Measurements from ENCODE around the gene CNTNAP5.
"Not testable (repeated sequence)": the region's sequence is repeated elsewhere in the genome, so short reads cannot be mapped to it uniquely, and the experiment has no call there.

Gene CNTNAP5

DNA sequence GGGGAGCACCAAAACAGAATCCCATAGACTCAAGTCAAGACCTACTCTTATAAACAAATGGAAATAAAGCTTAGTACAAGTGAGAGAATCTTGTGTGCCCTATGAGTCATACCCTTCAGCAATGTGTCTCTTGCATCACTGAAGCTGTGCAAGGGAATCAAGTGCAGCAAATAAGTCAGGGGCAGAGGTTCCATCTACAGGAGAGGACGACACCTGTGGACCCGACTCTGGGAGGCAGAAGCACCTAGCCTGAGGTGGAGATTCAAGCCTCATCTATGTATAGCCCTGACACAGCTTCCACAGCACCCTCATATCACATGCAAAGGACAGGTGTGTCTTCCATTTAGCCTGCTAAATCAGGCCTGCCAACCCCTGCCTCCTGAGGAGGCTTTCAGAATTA is 298.2 kb downstream of the CNTNAP5 start:
- DNase-seq (ENCODE audit: low read depth in 2 of 2) = no peak

DNA sequence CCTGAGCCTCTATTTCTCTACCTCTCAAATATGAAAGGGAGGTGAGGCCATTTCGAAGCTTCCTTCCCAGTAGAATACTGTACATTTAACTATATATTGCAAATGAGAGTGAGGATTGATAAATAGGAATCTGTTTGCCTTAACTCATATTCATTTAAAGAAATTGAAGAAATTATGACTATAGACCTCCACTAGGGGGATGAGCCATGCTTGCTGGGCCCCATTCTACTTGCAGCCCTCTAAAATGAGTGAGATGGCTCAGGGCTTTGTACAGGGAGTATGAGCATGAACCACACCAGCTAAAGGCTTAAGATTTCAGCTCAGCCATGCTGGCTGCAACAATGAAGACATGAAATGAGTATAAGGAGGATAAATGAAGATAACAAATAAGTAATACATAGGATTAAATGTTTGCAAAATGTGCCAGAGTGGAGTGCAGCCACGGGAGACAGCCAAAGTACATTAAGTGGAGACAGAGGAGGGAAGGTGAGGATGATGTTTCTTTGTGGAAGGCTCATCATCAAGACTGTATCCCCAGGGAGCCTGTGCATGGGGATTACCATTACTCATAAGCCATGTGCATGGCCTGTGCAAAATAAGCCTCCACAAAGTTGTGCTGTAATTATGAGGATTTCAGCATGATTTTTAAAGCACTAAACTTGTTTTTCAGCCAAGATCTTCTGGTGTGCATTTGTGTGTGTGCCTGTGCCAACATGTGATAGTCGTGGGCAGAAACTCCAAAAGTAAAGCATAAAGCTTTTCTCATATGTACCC is 300.8 kb downstream of the CNTNAP5 start:
- DNase-seq (ENCODE audit: low read depth in 2 of 2) = no peak

DNA sequence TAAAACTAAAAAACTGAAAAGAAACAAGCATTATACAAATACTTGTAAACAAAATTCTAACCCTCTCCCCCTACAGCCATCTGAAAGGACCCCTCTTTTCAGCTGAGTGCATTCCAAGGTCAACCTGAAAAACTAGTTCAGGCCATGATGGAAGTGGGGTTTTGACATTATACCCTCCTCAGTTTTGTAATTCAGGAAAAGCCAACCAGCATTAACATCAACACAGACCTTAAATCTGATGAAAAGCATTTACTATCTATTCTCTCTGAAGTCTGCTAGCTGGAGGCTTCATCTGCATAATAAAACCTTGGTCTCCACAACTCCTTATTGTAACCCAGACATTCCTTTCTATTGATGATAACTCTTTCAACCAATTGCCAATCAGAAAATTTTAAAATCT is 302.2 kb downstream of the CNTNAP5 start:
- DNase-seq (ENCODE audit: low read depth in 2 of 2) = no peak

DNA sequence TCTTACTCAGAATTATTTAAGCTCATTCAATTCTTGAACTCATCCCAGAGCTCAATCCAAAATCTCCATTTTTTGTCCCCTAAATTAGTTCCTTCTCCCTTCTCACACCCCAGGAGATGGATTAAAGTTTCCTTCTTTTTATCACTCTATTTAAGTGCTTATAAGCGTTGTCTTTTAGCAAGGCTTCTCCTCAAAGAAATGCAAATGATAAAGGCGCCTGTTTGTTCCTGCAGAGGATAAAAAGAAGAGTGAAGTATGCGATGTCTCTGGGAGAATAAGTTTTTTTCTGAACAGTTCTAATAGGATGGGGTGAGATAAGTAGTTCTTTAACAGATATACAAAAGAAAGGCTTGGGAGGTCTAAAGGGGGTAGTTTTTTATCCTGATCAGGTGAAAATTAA is 303.3 kb downstream of the CNTNAP5 start:
- no peak for DNase-seq (ENCODE audit: low read depth in 2 of 2)

DNA sequence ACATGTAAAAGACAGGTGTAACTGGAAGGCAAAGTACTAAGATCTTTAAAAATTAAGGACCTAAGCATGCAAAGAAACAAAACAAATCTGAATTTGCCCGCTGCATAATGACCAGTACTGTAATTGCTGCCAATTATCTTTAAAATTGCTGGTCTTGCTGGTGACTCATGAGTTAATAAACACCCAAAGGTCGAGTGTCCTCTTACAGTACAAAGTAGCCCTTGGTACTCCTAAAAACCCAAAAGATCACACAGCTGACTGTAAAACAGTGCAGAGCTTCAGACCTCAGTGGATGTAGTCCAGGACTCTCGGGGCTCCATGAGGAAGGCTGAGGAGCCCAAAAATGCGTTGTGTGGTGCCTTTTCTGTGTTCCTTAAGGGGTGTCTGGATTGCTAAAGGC is 308.7 kb downstream of the CNTNAP5 start:
- DNase-seq (ENCODE audit: low read depth in 2 of 2) = no peak

DNA sequence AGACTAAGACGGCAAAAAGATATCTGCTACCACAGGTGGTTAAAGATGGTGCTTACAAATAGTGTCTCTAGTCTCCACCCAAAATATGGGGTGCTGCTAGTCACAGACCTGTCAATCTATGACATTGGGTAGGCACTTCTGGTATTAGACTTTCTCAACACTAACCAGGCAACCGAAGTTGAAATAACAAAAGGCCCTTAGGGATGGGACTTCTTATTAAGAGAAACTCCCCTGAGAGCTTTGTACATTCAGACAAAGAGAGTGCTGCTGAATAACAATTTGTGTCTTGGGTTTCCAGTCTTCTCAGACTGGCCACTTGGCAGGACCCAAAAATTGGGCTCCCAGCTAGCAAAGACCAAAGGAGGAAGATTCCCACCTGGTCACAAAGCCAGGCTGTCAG is 310.0 kb downstream of the CNTNAP5 start:
- DNase-seq (ENCODE audit: low read depth in 2 of 2) = no peak

DNA sequence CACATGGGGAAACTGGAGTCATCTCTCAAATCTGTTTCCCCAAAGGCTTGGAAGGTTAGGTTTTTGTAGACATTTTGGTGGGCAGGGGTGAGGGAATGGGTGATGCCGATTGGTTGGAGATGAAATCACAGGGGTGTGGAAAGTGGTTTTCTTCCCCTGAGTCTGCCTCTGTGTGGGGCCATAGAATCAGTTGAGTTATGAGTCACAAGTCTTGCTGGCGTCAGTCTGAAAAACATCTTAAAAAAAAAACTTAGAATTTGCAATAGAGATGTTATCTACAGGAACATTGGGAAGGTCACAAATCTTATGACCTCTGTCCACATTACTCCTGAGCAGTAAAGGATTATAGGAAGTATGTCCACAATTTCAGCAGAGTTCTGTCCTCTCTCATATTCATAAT is 314.6 kb downstream of the CNTNAP5 start:
- no peak for DNase-seq (ENCODE audit: low read depth in 2 of 2)

DNA sequence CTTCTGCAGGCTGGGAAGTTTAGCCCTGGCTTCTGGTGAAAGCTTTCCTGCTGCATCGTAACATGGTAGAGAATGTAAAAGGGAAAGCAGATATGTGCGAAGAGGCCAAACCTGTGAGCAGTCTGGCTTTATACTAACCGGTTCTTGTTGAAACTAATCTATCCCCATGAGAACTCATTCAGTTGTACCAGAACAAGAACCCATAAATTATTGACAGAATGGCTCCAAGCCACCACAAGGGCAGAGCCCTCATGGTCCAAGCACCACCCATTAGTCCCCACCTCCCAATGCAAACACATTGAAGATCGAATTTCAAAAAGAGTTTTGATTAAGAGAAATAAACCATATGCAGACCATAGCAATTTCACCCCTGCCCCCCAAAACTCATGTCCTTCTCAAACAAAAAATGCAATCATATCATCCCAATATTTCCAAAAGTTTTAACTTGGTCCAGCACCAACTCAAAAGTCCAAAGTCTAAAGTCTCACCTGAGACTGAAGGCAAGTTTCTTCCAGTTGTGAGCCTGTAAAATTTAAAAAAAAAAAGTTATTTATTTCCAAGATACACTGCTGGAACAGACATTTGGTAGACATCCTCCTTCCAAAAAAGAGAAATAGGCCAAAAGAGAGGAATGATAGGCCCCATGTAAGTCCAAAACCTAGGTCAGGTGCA is 318.9 kb downstream of the CNTNAP5 start:
- DNase-seq (ENCODE audit: low read depth in 2 of 2) = no peak

DNA sequence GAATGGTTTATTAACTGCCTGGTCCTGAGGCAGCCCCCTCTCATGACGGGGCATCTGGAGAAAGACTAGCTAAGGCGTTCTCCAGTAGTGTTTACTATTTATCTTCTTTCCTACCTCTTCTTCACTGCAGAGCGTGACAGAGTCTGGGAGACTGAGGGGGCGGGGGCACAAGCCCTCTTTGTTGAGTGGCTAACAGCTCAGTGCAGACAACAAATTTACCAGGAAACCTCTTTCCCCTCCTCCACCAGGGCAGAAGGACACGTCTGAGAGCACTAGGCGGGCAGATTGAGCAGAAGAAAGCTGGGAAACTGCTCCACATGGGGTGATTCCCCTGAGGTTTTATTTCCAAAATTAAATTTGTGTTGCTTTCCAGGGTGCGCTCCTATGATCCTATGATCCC is 322.1 kb downstream of the CNTNAP5 start:
- DNase-seq (ENCODE audit: low read depth in 2 of 2) = no peak

DNA sequence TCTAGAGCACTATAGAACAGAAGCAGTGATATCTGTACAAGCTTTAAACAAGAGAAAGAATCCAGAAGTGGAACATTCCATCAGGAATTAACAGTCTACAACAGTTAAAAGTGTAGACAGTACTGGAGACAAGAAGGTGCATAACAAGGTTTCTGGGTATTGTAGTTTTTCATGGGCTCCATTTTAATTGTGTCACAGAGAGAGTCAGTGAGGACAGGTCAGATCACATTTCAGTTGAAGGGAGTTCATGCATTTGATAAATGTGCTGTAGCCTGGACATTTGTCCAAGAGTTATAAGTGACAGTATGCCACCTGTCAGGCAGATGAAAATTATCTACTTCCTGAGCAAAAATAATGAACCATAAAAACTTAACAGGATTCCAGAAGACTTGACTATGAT is 328.6 kb downstream of the CNTNAP5 start:
- no peak for DNase-seq (ENCODE audit: low read depth in 2 of 2)

DNA sequence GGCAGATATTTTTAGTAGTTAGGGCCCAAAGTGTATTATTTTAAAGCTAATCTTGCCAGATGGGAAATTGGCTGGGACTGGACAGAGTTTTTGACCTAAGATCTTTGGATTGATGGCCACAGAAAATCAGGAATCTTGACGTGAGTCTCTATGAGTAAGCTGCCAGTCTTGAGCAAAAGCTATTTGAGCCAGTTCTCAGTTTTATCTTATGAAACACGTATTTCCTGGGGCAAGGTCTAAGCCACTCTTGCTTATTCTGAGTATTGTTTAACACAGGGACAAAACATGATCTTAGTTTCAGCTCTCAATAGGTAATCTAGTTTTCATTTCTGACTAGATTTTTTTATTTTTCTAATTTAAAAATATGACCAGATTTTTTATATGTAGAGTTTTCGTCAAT is 329.4 kb downstream of the CNTNAP5 start:
- no peak for DNase-seq (ENCODE audit: low read depth in 2 of 2)

DNA sequence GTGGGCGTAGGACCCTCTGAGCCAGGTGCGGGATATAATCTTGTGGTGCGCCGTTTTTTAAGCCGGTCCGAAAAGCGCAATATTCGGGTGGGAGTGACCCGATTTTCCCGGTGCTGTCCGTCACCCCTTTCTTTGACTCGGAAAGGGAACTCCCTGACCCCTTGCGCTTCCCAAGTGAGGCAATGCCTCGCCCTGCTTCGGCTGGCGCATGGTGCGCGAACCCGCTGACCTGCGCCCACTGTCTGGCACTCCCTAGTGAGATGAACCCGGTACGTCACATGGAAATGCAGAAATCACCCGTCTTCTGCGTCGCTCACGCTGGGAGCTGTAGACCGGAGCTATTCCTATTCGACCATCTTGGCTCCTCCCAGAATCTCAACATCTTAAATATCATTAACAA is 336.9 kb downstream of the CNTNAP5 start:
- not testable (repeated sequence) for DNase-seq (ENCODE audit: low read depth in 2 of 2)

DNA sequence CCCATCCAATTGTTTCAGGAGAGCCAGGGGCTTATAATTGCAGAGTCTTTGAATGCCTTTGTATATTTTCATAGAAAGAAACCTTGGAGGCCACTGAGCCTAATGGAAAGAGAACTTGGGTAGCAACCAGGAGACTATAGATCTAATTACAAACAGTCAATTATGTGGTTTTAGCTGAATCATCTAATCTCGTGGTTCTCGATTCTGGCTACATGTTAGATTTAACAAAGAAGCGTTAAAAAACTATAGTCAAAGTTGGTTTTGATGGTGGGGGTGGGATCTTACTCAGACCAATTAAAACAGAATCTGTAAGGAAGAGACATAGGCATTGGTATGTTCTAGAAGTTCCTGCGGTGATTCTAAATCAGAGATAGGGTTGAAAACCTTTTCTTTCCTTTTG is 344.1 kb downstream of the CNTNAP5 start:
- no peak for DNase-seq (ENCODE audit: low read depth in 2 of 2)

DNA sequence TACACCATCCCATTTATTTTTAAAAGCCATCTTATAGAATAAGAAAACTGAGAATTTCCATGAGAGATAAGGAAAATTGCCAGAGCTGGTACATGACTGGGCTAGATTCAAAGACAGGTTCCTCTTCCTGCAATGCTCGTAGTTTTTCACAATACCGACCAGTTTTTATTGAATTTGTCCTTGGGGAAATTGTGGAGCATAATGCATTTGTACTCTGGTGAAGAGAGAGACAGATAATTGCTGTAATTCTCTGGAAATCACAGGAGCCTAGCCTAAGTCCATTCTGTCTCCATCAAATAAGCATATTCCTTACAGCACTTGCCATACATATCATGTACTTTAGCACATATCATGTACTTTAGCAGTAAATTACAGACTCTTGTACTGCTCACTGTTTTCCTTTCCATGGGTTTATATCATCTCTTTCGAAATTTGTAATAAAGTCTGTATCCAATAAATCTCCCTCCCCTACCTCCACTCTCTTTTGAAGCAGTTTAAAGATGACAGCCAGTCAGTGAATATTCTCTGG is 355.2 kb downstream of the CNTNAP5 start:
- no peak for DNase-seq (ENCODE audit: low read depth in 2 of 2)

DNA sequence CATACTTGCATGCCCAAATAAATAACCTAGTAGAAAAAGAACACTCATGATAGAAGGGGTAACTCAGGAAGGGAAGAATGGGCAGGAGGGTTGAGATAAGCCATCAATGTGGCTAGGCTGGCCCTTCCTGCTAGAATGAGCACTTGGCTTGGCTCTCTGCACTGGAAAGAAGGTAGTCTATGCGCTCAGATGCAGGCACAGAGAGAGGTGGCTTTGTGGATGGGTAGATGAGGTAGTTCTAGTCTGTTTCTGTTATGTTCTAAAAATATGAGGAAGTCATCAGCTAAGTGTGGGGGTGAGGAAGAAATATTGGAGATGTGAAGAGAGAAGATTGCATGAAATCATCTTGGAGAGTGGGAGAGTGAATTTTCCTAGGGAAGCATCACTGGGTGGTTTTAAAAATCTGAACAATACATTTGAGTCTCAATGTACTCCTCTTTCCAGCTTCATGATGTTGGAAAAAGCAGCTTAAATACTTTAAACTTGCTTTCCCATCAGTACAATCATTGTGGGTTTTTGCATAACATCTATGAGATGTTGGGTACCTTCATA is 357.1 kb downstream of the CNTNAP5 start:
- DNase-seq (ENCODE audit: low read depth in 2 of 2) = no peak

DNA sequence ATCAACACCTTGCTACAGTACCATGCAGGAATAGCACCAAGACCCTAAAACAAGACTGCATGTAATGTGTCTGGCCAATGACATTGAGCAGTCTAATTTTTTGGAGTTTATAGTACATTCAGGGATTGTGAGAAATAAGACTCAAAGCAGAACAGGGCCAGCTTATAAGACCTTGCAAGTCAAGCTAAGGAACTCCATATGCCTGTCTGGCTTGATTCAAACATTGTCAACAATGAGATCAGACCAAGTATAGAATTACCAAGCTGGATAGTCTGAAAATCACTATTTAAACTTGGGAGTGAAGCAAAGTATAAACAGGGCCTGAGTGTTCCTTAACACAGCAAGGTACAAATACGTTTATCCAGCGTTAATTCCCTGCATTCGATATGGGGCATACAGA is 370.9 kb downstream of the CNTNAP5 start:
- DNase-seq (ENCODE audit: low read depth in 2 of 2) = no peak

DNA sequence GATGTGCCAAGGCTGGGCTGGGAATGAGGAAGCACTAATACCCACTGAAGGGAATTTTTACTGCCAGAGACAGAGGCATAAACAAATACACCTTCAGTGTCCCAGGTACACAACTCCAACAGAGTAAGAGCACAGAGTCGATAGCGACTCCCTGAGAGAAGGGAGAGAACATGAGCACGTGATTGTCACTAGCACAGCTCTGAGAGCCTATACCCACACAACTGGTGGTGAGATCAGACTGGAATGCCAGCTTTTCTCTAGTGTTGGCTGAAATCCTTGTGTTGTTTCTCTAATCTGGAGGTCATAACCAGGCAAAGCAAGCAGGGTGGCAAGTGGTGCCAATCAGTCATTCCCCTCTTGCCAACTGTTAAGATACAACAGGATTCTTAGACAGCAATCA is 377.2 kb downstream of the CNTNAP5 start:
- DNase-seq (ENCODE audit: low read depth in 2 of 2) = no peak

DNA sequence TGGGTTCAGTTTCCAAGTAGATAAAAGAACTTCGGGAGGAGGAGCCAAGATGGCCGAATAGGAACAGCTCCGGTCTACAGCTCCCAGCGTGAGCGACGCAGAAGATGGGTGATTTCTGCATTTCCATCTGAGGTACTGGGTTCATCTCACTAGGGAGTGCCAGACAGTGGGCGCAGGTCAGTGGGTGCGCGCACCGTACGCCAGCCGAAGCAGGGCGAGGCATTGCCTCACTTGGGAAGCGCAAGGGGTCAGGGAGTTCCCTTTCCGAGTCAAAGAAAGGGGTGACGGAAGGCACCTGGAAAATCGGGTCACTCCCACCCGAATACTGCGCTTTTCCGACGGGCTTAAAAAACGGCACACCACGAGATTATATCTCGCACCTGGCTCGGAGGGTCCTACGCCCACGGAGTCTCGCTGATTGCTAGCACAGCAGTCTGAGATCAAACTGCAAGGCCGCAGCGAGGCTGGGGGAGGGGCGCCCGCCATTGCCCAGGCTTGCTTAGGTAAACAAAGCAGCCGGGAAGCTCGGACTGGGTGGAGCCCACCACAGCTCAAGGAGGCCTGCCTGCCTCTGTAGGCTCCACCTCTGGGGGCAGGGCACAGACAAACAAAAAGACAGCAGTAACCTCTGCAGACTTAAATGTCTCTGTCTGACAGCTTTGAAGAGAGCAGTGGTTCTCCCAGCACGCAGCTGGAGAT is 382.9 kb downstream of the CNTNAP5 start:
- not testable (repeated sequence) for DNase-seq (ENCODE audit: low read depth in 2 of 2)

DNA sequence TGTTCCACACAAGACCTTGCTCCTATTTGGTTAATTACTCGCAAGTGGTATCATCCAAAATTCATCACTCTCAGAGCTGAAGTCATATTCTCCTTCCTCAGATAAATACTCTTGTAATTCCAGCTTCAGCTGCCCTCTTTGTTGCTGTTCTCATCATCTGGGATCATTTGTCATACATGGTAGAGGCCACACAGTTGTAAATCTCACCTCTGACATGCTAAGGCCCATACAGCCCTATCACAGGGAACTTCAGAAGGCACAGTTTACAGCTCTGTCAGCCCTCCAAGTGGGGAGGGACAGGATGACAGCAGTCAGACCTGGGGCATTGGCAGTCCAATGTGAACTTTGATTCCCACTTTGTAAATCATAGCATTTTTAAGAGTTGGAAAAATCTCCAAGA is 399.0 kb downstream of the CNTNAP5 start:
- no peak for DNase-seq (ENCODE audit: low read depth in 2 of 2)

DNA sequence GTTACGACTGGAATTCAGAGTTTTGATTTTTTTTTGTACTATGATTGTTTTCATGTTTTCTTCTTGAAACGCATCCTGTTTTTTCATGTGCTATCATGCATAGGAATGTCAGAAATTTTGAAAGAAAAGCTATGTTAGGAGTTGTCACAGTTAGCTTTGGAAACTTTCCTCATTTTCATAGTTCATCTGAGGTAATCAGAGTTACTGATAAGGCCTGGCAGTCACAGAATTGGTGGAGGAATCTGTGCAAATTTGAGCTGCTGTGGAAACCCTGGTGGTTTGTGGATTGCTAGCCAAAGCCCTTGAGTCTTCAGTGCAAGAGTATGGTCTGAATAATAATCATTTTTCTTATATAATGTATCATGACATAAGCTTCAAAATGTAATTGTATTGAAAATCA is 401.0 kb downstream of the CNTNAP5 start:
- DNase-seq (ENCODE audit: low read depth in 2 of 2) = no peak

DNA sequence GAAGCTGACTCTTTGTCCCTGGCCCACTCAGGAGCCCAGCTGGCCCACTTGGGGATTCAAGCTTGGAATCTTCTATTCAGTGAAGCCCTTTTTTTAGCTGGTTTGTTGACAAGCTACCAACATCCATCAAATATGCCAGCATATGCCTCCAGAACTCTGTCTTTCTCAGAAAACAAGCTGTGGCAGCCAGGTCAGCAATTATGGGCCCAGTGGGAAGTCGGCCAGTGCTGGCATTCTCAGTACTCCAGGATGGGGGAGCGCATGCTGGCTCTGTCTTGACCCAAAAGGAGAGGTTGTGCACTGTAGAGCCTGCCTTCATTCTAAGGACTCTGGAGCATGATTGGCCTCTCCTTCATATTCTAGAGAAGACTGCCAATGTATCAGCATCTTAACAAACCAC is 401.5 kb downstream of the CNTNAP5 start:
- no peak for DNase-seq (ENCODE audit: low read depth in 2 of 2)

DNA sequence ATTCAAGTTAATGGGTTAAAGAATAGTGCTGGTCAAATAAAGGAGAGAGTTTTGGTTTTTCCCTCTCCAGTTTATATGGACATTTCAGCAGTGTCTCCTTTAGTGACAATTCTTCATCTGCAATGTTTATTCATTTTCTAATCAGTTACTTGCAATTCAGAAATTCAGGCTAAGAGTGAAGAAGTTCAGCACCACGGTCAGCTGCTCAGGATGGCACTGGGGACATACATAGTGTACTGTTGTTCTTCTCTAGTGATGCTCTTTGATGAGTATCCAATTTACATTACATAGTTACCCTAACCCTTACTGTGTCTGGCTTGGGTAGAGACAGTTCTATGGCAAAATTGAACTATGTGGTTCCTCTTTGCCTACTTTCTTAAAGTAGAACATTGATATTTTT is 412.7 kb downstream of the CNTNAP5 start:
- no peak for DNase-seq (ENCODE audit: low read depth in 2 of 2)

Measured in stimulated activated CD4-positive, alpha-beta T cell treated with anti-CD3 and anti-CD28 coated beads, Interleukin-4, amount 100 ng/mL, for 48 hours (primary cell).